Body of pancreas (tissue), 4 donors: ENCODE results near the gene CAMTA1.

Experiments used
- POLR2A ChIP-seq, 3 donors: fragments of 450-650 bp; IDR thresholded peaks; one replicate each; pipeline ENCODE4 v1.6.1; 2016; ENCODE audit warnings: antibody characterized with exemption in 3 of 3, mild to moderate bottlenecking in 2 of 3
- TF ChIP-seq, protein P1 (sequence below), 7 experiments: fragments of 450-650 bp in 4 of 7; fragments of 200-600 bp in 3 of 7; sonication (generic) in 3 of 7; IDR thresholded peaks; one replicate each; pipeline ENCODE4 v1.5.1; 2016 to 2019; ENCODE audit warnings: antibody characterized with exemption in 7 of 7

GRCh38 chr1:7551442-7551841 lies 766.2 kb downstream of the CAMTA1 start:
- TF ChIP-seq, protein P1, sequence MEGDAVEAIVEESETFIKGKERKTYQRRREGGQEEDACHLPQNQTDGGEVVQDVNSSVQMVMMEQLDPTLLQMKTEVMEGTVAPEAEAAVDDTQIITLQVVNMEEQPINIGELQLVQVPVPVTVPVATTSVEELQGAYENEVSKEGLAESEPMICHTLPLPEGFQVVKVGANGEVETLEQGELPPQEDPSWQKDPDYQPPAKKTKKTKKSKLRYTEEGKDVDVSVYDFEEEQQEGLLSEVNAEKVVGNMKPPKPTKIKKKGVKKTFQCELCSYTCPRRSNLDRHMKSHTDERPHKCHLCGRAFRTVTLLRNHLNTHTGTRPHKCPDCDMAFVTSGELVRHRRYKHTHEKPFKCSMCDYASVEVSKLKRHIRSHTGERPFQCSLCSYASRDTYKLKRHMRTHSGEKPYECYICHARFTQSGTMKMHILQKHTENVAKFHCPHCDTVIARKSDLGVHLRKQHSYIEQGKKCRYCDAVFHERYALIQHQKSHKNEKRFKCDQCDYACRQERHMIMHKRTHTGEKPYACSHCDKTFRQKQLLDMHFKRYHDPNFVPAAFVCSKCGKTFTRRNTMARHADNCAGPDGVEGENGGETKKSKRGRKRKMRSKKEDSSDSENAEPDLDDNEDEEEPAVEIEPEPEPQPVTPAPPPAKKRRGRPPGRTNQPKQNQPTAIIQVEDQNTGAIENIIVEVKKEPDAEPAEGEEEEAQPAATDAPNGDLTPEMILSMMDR (IDR thresholded peaks at IDR 0.05) = no peak
- no peak for TF ChIP-seq POLR2A (IDR thresholded peaks at IDR 0.05)
